Upper lobe of right lung (tissue), 1 donor: ENCODE data around the gene OSBPL6. TPM values are rescaled to one million over a fixed set of nuclear protein-coding genes. Genes with fewer than 3 reads are reported as not detected.

Source experiments
- ATAC-seq: fragments of 200-7000 bp; cut with Tn5 transposase; one replicate; pipeline ENCODE4 v1.9.1; 2020; ENCODE audit warnings: mild to moderate bottlenecking, moderate library complexity
- DNase-seq: peaks from one replicate; pipeline ENCODE4 v3.0.0-alpha.2; 2020
- H3K27ac ChIP-seq: fragments of 200-600 bp; one replicate; pipeline ENCODE4 v1.8.0; 2022
- H3K27me3 ChIP-seq: fragments of 200-600 bp; one replicate; pipeline ENCODE4 v1.8.0; 2022; ENCODE audit warnings: mild to moderate bottlenecking
- H3K36me3 ChIP-seq: fragments of 200-600 bp; one replicate; pipeline ENCODE4 v1.8.0; 2022
- H3K4me1 ChIP-seq: fragments of 200-600 bp; one replicate; pipeline ENCODE4 v1.8.0; 2022
- H3K4me3 ChIP-seq: fragments of 200-600 bp; one replicate; pipeline ENCODE4 v1.8.0; 2022; ENCODE audit warnings: mild to moderate bottlenecking
- H3K9me3 ChIP-seq: fragments of 200-600 bp; one replicate; pipeline ENCODE4 v1.8.0; 2022
- CTCF ChIP-seq: fragments of 200-600 bp; IDR thresholded peaks from one replicate; pipeline ENCODE4 v1.8.0; 2022; ENCODE audit warnings: antibody characterized with exemption
- intact Hi-C: fragments of 100-400 bp; cut with DNase I; formaldehyde crosslinking; loops from one replicate; pipeline ENCODE4 v1.11.0; 2022
- total RNA-seq: library from RNA; stranded (reverse); fragmentation: NEBNext Ultra II Directional; extraction: Animal tissue kit (Norgen Biotek cat#: 25700); gene quantifications from one replicate; pipeline ENCODE4 v1.2.1, GENCODE V29; 2021
- donor health status: DM: no; HTN: yes; CAD: no; lungs with severe emphysema.

The OSBPL6 gene
- total RNA-seq, 1 donor from 2014 or later: 2.6 TPM

DNA sequence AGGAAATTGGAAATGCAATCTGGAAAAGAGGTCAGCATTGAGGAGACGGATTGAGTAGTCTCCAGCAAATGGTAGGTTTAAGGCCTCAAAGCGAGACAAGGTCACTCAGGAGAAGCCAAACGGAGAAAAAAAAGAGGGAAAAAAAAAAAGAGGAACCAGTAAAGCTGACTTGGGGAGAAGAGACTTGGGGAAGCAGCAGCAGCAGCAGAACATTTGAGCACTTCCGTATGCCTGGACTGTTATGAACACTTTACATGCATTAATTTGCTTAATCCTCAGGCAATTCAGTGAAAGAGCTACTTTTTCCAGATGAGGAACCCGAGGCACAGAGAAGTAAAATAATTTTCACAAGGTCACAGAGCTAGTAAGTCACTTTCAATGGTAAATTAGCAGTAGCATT lies 81.3 kb downstream of the OSBPL6 start:
- no peaks in the 10 kb centered on the region for H3K9me3 ChIP-seq
- TF ChIP-seq CTCF: no peak
- no peak for DNase-seq
- intact Hi-C loops: no loop called here
- H3K27me3 ChIP-seq: no peaks in the 10 kb centered on the region
- no peaks in the 10 kb centered on the region for H3K36me3 ChIP-seq
- H3K4me3 ChIP-seq: no peak overlapping the region
- ATAC-seq: peak; percentile 65
- H3K27ac ChIP-seq: no peak overlapping the region
- no peaks in the 10 kb centered on the region for H3K4me1 ChIP-seq

DNA sequence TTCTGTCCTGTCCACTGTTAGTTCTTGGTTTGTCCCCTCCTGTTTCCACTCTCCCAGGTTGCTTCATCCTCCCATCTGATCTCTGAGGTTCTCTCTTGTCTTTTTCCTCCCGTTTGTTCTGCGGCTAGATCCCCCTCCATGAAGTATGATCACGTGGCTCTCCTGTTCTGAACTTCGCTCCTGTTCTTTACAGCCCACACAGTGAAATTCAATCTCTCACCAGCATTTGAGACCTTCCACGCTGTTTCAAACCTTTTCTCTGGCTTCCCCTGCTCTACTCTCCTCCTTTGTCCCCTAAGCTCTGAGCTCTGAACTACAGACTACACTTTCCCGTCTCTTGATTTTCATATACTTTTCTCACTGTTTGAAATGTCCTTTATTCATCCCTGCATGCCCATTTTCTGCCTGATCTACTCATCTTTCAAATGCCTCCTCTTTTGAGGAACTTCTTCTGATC lies 83.5 kb downstream of the OSBPL6 start:
- no peak for DNase-seq
- H3K27me3 ChIP-seq: no peaks in the 10 kb centered on the region
- intact Hi-C loops: no loop called here
- no peak for ATAC-seq
- H3K27ac ChIP-seq: no peak overlapping the region
- H3K4me3 ChIP-seq: no peak overlapping the region
- H3K36me3 ChIP-seq: no peaks in the 10 kb centered on the region
- no peaks in the 10 kb centered on the region for H3K4me1 ChIP-seq
- TF ChIP-seq CTCF: no peak
- no peaks in the 10 kb centered on the region for H3K9me3 ChIP-seq

DNA sequence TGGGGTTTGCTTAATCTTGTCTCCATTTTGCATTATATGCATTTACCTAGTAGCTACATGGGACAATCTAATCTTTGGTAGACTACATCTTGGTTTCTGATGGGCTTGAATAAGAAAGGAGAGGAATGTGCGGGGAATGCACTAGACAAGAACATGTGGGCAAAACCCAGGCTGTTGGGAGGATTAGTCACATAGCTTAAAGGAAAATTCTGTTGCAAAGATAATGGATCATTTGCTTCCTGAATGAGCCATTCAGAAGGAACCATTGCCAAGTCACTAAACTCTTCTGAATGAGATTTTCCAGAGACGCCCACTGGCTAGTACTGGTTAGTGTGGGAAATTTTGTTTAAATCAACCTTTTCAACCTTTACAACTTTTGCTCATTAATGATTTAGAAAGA lies 84.8 kb downstream of the OSBPL6 start:
- intact Hi-C loops: no loop called here
- Histone ChIP-seq H3K9me3 (no peaks in the 10 kb centered on the region), H3K27ac (no peak overlapping the region), H3K36me3 (no peaks in the 10 kb centered on the region), H3K4me3 (no peak overlapping the region), H3K4me1 (no peaks in the 10 kb centered on the region), H3K27me3 (no peaks in the 10 kb centered on the region)
- no peak for TF ChIP-seq CTCF
- ATAC-seq (no peak), DNase-seq (no peak)

- ATAC-seq (no peak), DNase-seq (no peak)
- no peaks in the 10 kb centered on the region for H3K4me1 ChIP-seq
- no peak overlapping the region for H3K27ac ChIP-seq
- no peaks in the 10 kb centered on the region for H3K27me3 ChIP-seq
- H3K4me3 ChIP-seq: no peak overlapping the region
- no peaks in the 10 kb centered on the region for H3K36me3 ChIP-seq
- no peak for TF ChIP-seq CTCF
- no peaks in the 10 kb centered on the region for H3K9me3 ChIP-seq
- intact Hi-C loops: loop anchor here (10.0 kb wide), 1 partner anchor 145 kb away; no protein-coding TSS in a partner anchor
These were observed 85.3 kb downstream of the OSBPL6 start for GRCh38 chr2:178279636-178280035.

GRCh38 chr2:178280244-178280852 lies 86.0 kb downstream of the OSBPL6 start:
- Histone ChIP-seq H3K9me3 (no peaks in the 10 kb centered on the region), H3K27ac (no peak overlapping the region), H3K4me1 (no peaks in the 10 kb centered on the region), H3K36me3 (no peaks in the 10 kb centered on the region), H3K4me3 (no peak overlapping the region), H3K27me3 (no peaks in the 10 kb centered on the region)
- DNase-seq (no peak), ATAC-seq (peak; percentile 96)
- intact Hi-C loops: loop anchor here (10.0 kb wide), 1 partner anchor 146 kb away; no protein-coding TSS in a partner anchor
- TF ChIP-seq CTCF: peak; percentile 87
